HG03135 (cell line): ENCODE results near the gene MRPL1.
"Not testable (repeated sequence)": the region's sequence is repeated elsewhere in the genome, so short reads cannot be mapped to it uniquely, and the experiment has no call there.

ENCODE experiments used
- ATAC-seq: cut with Tn5 transposase; IDR thresholded peaks from one replicate; pipeline ENCODE4 v1.9.1; 2021; ENCODE audit warnings: mild to moderate bottlenecking, moderate library complexity; ENCODE audit not compliant: unreplicated experiment

MRPL1 gene

GRCh38 chr4:77911842-77912450 is 49.3 kb downstream of the MRPL1 start:
- ATAC-seq: peak; percentile 76

- no peak for ATAC-seq
Measured at GRCh38 chr4:77913348-77913747, 50.7 kb downstream of the MRPL1 start.

GRCh38 chr4:77917075-77917474 is 54.4 kb downstream of the MRPL1 start:
- ATAC-seq: no peak

GRCh38 chr4:77917601-77918000 is 55.0 kb downstream of the MRPL1 start:
- ATAC-seq: no peak

GRCh38 chr4:77920371-77920770 is 57.7 kb downstream of the MRPL1 start:
- ATAC-seq: no peak

- ATAC-seq: no peak
Measured at GRCh38 chr4:77921701-77922100, 59.1 kb downstream of the MRPL1 start.

- no peak for ATAC-seq
Measured at GRCh38 chr4:77922158-77923094, 59.8 kb downstream of the MRPL1 start.

- ATAC-seq: no peak
Measured at GRCh38 chr4:77927991-77928925, 65.6 kb downstream of the MRPL1 start.

GRCh38 chr4:77930154-77930639 is 67.6 kb downstream of the MRPL1 start:
- no peak for ATAC-seq

- ATAC-seq: no peak
Measured at GRCh38 chr4:77930876-77931275, 68.2 kb downstream of the MRPL1 start.

GRCh38 chr4:77931452-77932135 is 69.0 kb downstream of the MRPL1 start:
- no peak for ATAC-seq

- ATAC-seq: no peak
Measured at GRCh38 chr4:77938560-77938959, 75.9 kb downstream of the MRPL1 start.

- not testable (repeated sequence) for ATAC-seq
Measured at GRCh38 chr4:77945929-77946328, 83.3 kb downstream of the MRPL1 start.

- ATAC-seq: no peak
Measured at GRCh38 chr4:77950203-77950602, 87.6 kb downstream of the MRPL1 start.

- ATAC-seq: no peak
Measured at GRCh38 chr4:77952457-77952856, 89.8 kb downstream of the MRPL1 start.

- ATAC-seq: no peak
Measured at GRCh38 chr4:77954690-77955089, 92.1 kb downstream of the MRPL1 start.

GRCh38 chr4:77956917-77957316 is 94.3 kb downstream of the MRPL1 start:
- no peak for ATAC-seq

GRCh38 chr4:77958897-77959296 is 96.3 kb downstream of the MRPL1 start:
- no peak for ATAC-seq

GRCh38 chr4:77959566-77960338 is 97.1 kb downstream of the MRPL1 start:
- no peak for ATAC-seq

GRCh38 chr4:77960367-77960766 is 97.7 kb downstream of the MRPL1 start:
- no peak for ATAC-seq
